Measurements from ENCODE around the gene AOPEP. TPM values are rescaled to one million over a fixed set of nuclear protein-coding genes. Genes with fewer than 3 reads are reported as not detected.

AOPEP gene
- total and polyA plus RNA-seq, 2 of the 13 experiments (the other 11 are each of a cell fraction or from before 2014, with no cell fraction given): 22.2 to 41.6 TPM

DNA sequence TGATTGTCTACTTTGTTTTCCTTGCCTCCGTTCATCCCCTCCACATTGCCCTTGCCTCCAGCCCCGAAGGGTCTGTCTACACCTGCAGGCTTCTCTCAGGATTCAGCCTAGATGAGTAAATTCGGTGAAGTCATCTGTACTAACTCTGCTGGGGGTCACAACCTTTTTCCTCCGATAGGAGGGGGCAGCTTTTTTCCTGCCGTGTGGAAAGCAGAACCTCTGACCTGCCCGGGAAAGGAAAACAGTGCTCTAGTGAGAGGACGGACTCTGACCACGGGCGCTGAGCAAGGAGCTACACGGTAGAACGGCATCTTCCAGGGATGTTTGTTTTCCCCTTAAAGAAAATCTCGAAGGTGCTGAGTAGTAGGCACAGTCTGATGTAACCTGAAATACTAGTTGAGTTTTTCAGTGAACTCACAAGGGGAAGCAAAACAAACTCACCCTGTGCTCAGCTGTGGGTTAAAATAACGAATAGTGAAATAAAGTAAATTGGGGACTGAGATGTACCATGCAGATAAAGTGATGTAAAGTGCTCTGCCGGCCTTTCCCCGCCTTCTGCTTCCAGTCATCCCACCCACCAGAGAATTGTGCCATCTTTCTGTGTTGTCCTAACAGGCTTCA lies 281.8 kb downstream of the AOPEP start (continued):
- TF ChIP-seq ZBTB40 (IDR thresholded peaks at IDR 0.05): no peak
- TF ChIP-seq ZBTB40 (CRISPR knock-in tag; IDR thresholded peaks at IDR 0.05): peak; percentile 50; the same call in 1 of the 2 replicates
- no peak for TF ChIP-seq ZNF263 (CRISPR knock-in tag; IDR thresholded peaks at IDR 0.05)
- 0 out of 2 replicates have a peak, but pooled peaks have one; percentile 22 for TF ChIP-seq ERF (CRISPR knock-in tag; IDR thresholded peaks at IDR 0.05)
- TF ChIP-seq, protein P1, sequence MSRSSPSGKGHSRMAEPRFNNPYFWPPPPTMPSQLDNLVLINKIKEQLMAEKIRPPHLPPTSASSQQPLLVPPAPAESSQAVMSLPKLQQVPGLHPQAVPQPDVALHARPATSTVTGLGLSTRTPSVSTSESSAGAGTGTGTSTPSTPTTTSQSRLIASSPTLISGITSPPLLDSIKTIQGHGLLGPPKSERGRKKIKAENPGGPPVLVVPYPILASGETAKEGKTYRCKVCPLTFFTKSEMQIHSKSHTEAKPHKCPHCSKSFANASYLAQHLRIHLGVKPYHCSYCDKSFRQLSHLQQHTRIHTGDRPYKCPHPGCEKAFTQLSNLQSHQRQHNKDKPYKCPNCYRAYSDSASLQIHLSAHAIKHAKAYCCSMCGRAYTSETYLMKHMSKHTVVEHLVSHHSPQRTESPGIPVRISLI (CRISPR knock-in tag; IDR thresholded peaks at IDR 0.05; ENCODE audit: borderline replicate concordance): peak; percentile 66; the same call in 1 of the 2 replicates
- TF ChIP-seq, protein P2, sequence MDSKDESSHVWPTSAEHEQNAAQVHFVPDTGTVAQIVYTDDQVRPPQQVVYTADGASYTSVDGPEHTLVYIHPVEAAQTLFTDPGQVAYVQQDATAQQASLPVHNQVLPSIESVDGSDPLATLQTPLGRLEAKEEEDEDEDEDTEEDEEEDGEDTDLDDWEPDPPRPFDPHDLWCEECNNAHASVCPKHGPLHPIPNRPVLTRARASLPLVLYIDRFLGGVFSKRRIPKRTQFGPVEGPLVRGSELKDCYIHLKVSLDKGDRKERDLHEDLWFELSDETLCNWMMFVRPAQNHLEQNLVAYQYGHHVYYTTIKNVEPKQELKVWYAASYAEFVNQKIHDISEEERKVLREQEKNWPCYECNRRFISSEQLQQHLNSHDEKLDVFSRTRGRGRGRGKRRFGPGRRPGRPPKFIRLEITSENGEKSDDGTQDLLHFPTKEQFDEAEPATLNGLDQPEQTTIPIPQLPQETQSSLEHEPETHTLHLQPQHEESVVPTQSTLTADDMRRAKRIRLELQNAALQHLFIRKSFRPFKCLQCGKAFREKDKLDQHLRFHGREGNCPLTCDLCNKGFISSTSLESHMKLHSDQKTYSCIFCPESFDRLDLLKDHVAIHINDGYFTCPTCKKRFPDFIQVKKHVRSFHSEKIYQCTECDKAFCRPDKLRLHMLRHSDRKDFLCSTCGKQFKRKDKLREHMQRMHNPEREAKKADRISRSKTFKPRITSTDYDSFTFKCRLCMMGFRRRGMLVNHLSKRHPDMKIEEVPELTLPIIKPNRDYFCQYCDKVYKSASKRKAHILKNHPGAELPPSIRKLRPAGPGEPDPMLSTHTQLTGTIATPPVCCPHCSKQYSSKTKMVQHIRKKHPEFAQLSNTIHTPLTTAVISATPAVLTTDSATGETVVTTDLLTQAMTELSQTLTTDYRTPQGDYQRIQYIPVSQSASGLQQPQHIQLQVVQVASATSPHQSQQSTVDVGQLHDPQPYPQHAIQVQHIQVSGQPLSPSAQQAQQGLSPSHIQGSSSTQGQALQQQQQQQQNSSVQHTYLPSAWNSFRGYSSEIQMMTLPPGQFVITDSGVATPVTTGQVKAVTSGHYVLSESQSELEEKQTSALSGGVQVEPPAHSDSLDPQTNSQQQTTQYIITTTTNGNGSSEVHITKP (CRISPR knock-in tag; IDR thresholded peaks at IDR 0.05; ENCODE audit: low read depth): no peak; the same call in 1 of the 2 replicates
- TF ChIP-seq KMT2A (CRISPR knock-in tag; IDR thresholded peaks at IDR 0.05): peak; percentile 92; the same call in 1 of the 2 replicates
- TF ChIP-seq, protein P3, sequence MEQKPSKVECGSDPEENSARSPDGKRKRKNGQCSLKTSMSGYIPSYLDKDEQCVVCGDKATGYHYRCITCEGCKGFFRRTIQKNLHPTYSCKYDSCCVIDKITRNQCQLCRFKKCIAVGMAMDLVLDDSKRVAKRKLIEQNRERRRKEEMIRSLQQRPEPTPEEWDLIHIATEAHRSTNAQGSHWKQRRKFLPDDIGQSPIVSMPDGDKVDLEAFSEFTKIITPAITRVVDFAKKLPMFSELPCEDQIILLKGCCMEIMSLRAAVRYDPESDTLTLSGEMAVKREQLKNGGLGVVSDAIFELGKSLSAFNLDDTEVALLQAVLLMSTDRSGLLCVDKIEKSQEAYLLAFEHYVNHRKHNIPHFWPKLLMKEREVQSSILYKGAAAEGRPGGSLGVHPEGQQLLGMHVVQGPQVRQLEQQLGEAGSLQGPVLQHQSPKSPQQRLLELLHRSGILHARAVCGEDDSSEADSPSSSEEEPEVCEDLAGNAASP (CRISPR knock-in tag; IDR thresholded peaks at IDR 0.05; ENCODE audit: borderline replicate concordance): peak; percentile 67; the same call in 1 of the 2 replicates
- peak; percentile 27; the same call in 1 of the 2 replicates for TF ChIP-seq ZFX (CRISPR knock-in tag; IDR thresholded peaks at IDR 0.05; ENCODE audit: low read depth)
- TF ChIP-seq, protein P4, sequence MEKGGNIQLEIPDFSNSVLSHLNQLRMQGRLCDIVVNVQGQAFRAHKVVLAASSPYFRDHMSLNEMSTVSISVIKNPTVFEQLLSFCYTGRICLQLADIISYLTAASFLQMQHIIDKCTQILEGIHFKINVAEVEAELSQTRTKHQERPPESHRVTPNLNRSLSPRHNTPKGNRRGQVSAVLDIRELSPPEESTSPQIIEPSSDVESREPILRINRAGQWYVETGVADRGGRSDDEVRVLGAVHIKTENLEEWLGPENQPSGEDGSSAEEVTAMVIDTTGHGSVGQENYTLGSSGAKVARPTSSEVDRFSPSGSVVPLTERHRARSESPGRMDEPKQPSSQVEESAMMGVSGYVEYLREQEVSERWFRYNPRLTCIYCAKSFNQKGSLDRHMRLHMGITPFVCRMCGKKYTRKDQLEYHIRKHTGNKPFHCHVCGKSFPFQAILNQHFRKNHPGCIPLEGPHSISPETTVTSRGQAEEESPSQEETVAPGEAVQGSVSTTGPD (CRISPR knock-in tag; IDR thresholded peaks at IDR 0.05): no peak
- TF ChIP-seq KDM1A (CRISPR knock-in tag; IDR thresholded peaks at IDR 0.05): 0 out of 2 replicates have a peak, but pooled peaks have one; percentile 59
